KMS-11 (cell line): Measurements from ENCODE around the gene CSAD.
A peak's percentile ranks its signal among the peaks of the same experiment; 100 is the strongest.

Source experiments
- H2AFZ ChIP-seq: fragments of 200-600 bp; sonication (generic); 2 replicates; pipeline ENCODE4 v1.6.1; 2016; ENCODE audit warnings: antibody characterized with exemption, mixed run types, low read depth
- H3K27ac ChIP-seq: fragments of 200-600 bp; sonication (generic); 2 replicates; pipeline ENCODE4 v1.6.1; 2016; ENCODE audit warnings: mild to moderate bottlenecking, mixed run types
- H3K27me3 ChIP-seq: fragments of 200-600 bp; sonication (generic); 2 replicates; pipeline ENCODE4 v1.6.1; 2017; ENCODE audit warnings: mild to moderate bottlenecking, low read depth, mixed run types, moderate library complexity; ENCODE audit not compliant: insufficient read depth
- H3K36me3 ChIP-seq: fragments of 200-600 bp; sonication (generic); 2 replicates; pipeline ENCODE4 v1.6.1; 2017; ENCODE audit warnings: mild to moderate bottlenecking, mixed run types; ENCODE audit not compliant: insufficient read depth
- H3K4me1 ChIP-seq: fragments of 200-600 bp; sonication (generic); 2 replicates; pipeline ENCODE4 v1.6.1; 2016; ENCODE audit warnings: mild to moderate bottlenecking, low read depth, mixed run types; ENCODE audit not compliant: poor library complexity, severe bottlenecking
- H3K4me2 ChIP-seq: fragments of 200-600 bp; sonication (generic); 2 replicates; pipeline ENCODE4 v1.7.0; 2016; ENCODE audit warnings: mild to moderate bottlenecking, mixed run types
- H3K4me3 ChIP-seq: fragments of 200-600 bp; sonication (generic); IDR thresholded peaks from 2 replicates; pipeline ENCODE4 v1.6.1; 2017; ENCODE audit warnings: low read depth, low read length, mixed read lengths; ENCODE audit not compliant: insufficient read depth
- H3K79me2 ChIP-seq: fragments of 200-600 bp; sonication (generic); 2 replicates; pipeline ENCODE4 v1.6.1; 2016; ENCODE audit warnings: low read depth, mixed run types; ENCODE audit not compliant: insufficient read depth
- H3K9ac ChIP-seq: fragments of 200-600 bp; sonication (generic); 2 replicates; pipeline ENCODE4 v1.6.1; 2016; ENCODE audit warnings: mild to moderate bottlenecking, mixed run types
- H4K20me1 ChIP-seq: fragments of 200-600 bp; sonication (generic); 2 replicates; pipeline ENCODE4 v1.6.1; 2016; ENCODE audit warnings: mild to moderate bottlenecking, mixed run types; ENCODE audit not compliant: insufficient read depth
- TF ChIP-seq, protein P1 (sequence below): fragments of 200-600 bp; sonication (generic); conservative IDR thresholded peaks from 2 replicates; pipeline ENCODE4 v1.6.1; 2017; ENCODE audit warnings: low read depth, mild to moderate bottlenecking, antibody characterized with exemption, low read length, moderate library complexity, mixed read lengths

CSAD gene

DNA sequence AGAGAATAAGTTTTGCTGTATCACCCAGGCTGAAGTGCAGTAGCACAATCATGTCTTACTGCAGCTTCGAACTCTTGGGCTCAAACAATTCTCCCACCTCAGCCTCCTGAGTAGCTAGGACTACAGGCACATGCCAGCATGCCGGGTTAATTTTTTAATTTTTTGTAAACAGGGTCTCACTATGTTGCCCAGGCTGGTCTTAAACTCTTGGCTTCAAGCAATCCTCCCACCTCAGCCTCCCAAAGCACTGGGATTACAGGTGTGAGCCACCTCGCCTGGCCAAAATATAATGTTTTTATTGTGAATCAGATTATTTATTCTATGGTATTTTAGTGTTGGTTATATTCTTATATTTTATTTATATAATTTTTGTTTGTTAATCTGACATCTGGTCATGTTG lies 4.0 kb downstream of the CSAD start:
- Histone ChIP-seq H3K36me3 (no peaks in the 10 kb centered on the region), H4K20me1 (no peaks in the 10 kb centered on the region), H3K9ac (no peak overlapping the region), H3K4me3 (no peak overlapping the region), H3K27me3 (no peaks in the 10 kb centered on the region), H3K27ac (no peak overlapping the region), H2AFZ (no peak overlapping the region), H3K4me2 (no peak overlapping the region), H3K4me1 (peaks cover 50% of the 10 kb centered on the region), H3K79me2 (peaks cover 12% of the 10 kb centered on the region)
- TF ChIP-seq, protein P1, sequence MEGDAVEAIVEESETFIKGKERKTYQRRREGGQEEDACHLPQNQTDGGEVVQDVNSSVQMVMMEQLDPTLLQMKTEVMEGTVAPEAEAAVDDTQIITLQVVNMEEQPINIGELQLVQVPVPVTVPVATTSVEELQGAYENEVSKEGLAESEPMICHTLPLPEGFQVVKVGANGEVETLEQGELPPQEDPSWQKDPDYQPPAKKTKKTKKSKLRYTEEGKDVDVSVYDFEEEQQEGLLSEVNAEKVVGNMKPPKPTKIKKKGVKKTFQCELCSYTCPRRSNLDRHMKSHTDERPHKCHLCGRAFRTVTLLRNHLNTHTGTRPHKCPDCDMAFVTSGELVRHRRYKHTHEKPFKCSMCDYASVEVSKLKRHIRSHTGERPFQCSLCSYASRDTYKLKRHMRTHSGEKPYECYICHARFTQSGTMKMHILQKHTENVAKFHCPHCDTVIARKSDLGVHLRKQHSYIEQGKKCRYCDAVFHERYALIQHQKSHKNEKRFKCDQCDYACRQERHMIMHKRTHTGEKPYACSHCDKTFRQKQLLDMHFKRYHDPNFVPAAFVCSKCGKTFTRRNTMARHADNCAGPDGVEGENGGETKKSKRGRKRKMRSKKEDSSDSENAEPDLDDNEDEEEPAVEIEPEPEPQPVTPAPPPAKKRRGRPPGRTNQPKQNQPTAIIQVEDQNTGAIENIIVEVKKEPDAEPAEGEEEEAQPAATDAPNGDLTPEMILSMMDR: no peak

DNA sequence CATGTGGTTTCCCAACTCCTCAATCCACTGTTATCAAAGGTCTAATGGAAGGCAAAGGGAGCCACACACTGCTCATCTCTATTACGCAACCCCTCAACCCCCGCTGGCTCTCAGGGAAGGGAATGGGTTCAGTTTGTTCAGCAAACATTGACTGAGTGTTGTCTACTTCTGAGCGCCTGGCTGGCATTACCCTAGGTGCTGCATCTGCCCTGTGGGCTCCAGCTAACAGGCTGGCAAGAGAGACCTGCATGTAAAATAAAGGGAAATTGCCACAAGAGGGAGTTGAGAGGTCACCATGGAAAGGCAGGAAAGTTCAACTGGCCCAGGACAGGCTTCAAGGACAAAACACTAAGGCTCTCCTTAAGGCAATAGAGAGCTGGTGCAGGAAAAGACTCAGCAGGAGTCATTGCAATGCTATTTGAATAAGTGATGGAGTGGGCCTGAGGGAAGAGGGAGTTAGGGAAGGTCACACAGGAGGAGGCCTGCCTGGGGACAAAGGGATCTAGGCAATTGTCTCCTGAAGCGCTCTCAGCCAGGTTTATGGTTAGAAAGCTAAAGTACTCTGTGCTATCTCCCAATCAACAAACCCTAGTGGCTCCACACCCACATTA lies 5.7 kb downstream of the CSAD start:
- Histone ChIP-seq H3K27ac (no peak overlapping the region; the same call in 1 of the 2 replicates), H4K20me1 (no peaks in the 10 kb centered on the region), H3K36me3 (no peaks in the 10 kb centered on the region), H3K4me2 (no peak overlapping the region), H3K4me1 (peaks cover 46% of the 10 kb centered on the region), H3K79me2 (peaks cover 6% of the 10 kb centered on the region; the same call in 1 of the 2 replicates), H3K4me3 (no peak overlapping the region), H2AFZ (no peak overlapping the region), H3K27me3 (no peaks in the 10 kb centered on the region), H3K9ac (no peak overlapping the region)
- TF ChIP-seq, protein P1: peak; percentile 81

DNA sequence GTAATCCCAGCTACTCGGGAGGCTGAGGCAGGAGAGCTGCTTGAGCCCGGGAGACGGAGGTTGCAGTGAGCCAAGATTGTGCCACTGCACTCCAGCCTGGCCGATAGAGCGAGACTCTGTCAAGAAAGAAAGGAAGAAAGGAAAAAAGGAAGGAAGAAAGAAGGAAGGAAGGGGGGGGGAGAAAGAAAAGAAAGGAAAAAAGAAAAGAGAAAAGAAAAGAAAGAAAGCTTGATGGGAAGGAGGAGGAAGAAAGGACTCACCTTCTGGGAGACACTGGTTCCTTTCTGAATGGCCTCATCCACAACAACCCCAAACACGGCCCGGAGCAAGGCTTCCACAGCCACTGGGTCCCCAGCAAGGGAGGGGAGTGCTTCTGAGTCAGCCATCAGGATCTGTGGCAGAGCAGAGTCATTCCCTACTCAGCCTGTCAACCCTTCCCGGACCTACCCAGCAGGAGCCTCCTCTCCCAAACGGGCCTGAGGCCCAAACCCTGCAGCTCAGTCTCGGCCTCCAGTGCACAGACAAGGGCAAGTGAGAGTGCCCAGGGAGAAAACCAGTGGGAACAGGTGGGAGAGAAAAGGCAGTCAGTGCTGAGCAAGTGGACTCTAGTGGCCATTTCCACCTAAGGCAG lies 7.5 kb downstream of the CSAD start:
- Histone ChIP-seq H2AFZ (no peak overlapping the region), H3K79me2 (peaks cover 3% of the 10 kb centered on the region; the same call in 1 of the 2 replicates), H3K27me3 (no peaks in the 10 kb centered on the region), H3K4me2 (no peak overlapping the region), H3K36me3 (no peaks in the 10 kb centered on the region), H3K9ac (no peak overlapping the region), H3K4me3 (no peak overlapping the region), H3K27ac (no peak overlapping the region), H4K20me1 (no peaks in the 10 kb centered on the region), H3K4me1 (peaks cover 30% of the 10 kb centered on the region)
- TF ChIP-seq, protein P1: no peak

DNA sequence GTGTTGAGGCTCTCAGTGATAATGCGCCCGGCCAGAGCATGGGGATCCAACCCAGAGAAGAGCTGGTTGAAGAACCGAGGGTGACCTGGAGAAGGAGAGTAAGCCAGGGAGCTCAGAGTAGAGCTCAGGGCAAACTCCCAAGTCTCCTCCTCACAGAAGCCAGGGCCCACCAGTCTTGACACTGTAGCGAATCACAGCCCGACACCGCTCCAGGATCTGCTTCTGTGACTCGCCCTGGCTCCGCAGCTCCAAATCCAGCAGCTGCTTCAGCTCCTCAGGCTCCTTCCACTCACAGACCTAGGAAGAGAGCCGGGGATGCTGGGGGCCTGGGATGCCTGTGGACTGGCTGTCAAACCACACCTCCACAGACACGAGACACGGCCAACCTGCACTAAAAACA lies 8.4 kb downstream of the CSAD start:
- H4K20me1 ChIP-seq: no peaks in the 10 kb centered on the region
- no peaks in the 10 kb centered on the region for H3K36me3 ChIP-seq
- TF ChIP-seq, protein P1: no peak
- no peaks in the 10 kb centered on the region for H3K27me3 ChIP-seq
- no peak overlapping the region for H3K9ac ChIP-seq
- no peak overlapping the region for H2AFZ ChIP-seq
- H3K79me2 ChIP-seq: no peaks in the 10 kb centered on the region
- no peak overlapping the region for H3K27ac ChIP-seq
- H3K4me1 ChIP-seq: peaks cover 26% of the 10 kb centered on the region
- no peak overlapping the region for H3K4me3 ChIP-seq
- H3K4me2 ChIP-seq: no peak overlapping the region
